ENCODE data around the gene SIRT3. TPM values are rescaled to one million over a fixed set of nuclear protein-coding genes. Genes with fewer than 3 reads are reported as not detected.

SIRT3 gene
- total and polyA plus RNA-seq, 2 of the 4 experiments (the other 2 are of a cell fraction), result 5.4 to 18.6 TPM

DNA sequence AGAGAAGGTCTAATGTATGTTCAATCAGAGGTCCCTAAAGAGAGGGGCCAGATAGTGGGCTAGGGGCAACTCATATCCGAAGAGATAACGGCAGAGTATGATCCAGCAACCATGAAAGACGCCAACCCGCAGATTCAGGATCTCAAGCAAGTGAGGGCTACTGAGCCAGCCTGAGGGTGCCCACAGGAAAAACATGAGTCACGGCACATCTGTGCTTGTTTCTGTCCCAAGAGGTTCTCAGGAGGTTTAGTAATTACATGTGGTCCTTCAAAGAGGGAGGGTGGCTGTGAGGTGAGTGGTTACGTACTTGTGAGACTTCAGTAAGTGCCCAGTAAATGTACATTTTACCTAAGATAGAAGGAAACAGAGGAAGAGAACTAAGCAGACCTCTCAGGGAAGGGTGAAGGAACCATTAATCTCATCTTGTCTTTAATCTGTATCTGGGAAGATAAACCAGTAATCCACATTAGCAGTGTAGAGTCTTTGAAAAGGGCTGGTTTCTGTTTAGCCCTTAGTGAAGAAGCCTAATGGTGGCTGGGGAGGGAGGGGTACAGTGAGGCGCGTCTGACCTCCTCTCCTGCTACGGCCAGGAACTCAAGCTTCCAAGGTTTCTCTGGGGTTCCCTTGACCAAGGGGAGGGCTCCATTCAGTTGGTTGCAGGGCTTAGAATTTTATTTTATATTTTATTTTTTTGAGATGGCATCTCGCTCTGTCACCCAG is 10.2 kb downstream of the SIRT3 start:
- intact Hi-C loops (cut with micrococcal nuclease) (no loop called here), dilution Hi-C loops (cut with HindIII; ENCODE audit: low sequenced_read_pairs, unreplicated experiment) (no loop called here), in situ Hi-C loops (cut with MboI; ENCODE audit: low sequenced_read_pairs) (loop anchor here (10.0 kb wide), 1 partner anchor 59 kb away; the partner anchor contains the start of gene PGGHG)
- H3K9ac ChIP-seq (ENCODE audit: low read depth, low read length), result no peak overlapping the region
- no peak overlapping the region for H3K14ac ChIP-seq (replicated peaks; ENCODE audit: low read depth, low read length)
- H3K79me1 ChIP-seq (ENCODE audit: low read depth in 1 of 2, low read length in 2 of 2), result peaks cover 8 to 29% of the 10 kb centered on the region in 2 experiments; a peak in 3 of 4 replicates
- H3K27me3 ChIP-seq (ENCODE audit: control insufficient read depth, insufficient read depth, low read length), result no peaks in the 10 kb centered on the region
- ChIA-PET POLR2A (ENCODE audit: unreplicated experiment) (no interaction called here), CTCF (no interaction called here)
- no peak overlapping the region for H3K4ac ChIP-seq (ENCODE audit: low read depth, low read length)
- no peak overlapping the region for H2BK120ac ChIP-seq (ENCODE audit: low read depth, low read length)
- H3K9me3 ChIP-seq (ENCODE audit: control insufficient read depth, insufficient read depth, low read length), result no peaks in the 10 kb centered on the region
- H2AK5ac ChIP-seq (ENCODE audit: low read depth, low read length), result no peak overlapping the region
- H3K4me1 ChIP-seq (ENCODE audit: control insufficient read depth, insufficient read depth, low read length), result peaks cover 3% of the 10 kb centered on the region; the same call in 1 of the 2 replicates
- H4K91ac ChIP-seq (ENCODE audit: insufficient read depth, low read depth, low read length), result no peak overlapping the region
- no peak overlapping the region for H2AK9ac ChIP-seq (replicated peaks; ENCODE audit: low read depth, low read length, poor library complexity)
- TF ChIP-seq MAFK (IDR thresholded peaks at IDR 0.05; ENCODE audit: low read depth, low read length) (no peak), NFE2L2 (IDR thresholded peaks at IDR 0.05; ENCODE audit: low read depth, low read length) (no peak), RFX5 (IDR thresholded peaks at IDR 0.05; ENCODE audit: low read depth, low read length) (no peak), MAZ (IDR thresholded peaks at IDR 0.05; ENCODE audit: borderline replicate concordance, low read depth, low read length) (no peak), MXI1 (IDR thresholded peaks at IDR 0.05; ENCODE audit: borderline replicate concordance, low read depth, low read length) (no peak), FOS (IDR thresholded peaks at IDR 0.05; ENCODE audit: low read depth, low read length) (no peak), RAD21 (IDR thresholded peaks at IDR 0.05; ENCODE audit: low read length) (no peak), POLR2A (IDR thresholded peaks at IDR 0.05; ENCODE audit: low read depth, low read length) (no peak)
- TF ChIP-seq, protein P1, sequence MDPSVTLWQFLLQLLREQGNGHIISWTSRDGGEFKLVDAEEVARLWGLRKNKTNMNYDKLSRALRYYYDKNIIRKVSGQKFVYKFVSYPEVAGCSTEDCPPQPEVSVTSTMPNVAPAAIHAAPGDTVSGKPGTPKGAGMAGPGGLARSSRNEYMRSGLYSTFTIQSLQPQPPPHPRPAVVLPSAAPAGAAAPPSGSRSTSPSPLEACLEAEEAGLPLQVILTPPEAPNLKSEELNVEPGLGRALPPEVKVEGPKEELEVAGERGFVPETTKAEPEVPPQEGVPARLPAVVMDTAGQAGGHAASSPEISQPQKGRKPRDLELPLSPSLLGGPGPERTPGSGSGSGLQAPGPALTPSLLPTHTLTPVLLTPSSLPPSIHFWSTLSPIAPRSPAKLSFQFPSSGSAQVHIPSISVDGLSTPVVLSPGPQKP (IDR thresholded peaks at IDR 0.05; ENCODE audit: borderline replicate concordance, low read depth, low read length), result no peak
- TF ChIP-seq, protein P2, sequence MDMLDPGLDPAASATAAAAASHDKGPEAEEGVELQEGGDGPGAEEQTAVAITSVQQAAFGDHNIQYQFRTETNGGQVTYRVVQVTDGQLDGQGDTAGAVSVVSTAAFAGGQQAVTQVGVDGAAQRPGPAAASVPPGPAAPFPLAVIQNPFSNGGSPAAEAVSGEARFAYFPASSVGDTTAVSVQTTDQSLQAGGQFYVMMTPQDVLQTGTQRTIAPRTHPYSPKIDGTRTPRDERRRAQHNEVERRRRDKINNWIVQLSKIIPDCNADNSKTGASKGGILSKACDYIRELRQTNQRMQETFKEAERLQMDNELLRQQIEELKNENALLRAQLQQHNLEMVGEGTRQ (IDR thresholded peaks at IDR 0.05; ENCODE audit: low read depth, low read length), result no peak
- TF ChIP-seq, protein P3, sequence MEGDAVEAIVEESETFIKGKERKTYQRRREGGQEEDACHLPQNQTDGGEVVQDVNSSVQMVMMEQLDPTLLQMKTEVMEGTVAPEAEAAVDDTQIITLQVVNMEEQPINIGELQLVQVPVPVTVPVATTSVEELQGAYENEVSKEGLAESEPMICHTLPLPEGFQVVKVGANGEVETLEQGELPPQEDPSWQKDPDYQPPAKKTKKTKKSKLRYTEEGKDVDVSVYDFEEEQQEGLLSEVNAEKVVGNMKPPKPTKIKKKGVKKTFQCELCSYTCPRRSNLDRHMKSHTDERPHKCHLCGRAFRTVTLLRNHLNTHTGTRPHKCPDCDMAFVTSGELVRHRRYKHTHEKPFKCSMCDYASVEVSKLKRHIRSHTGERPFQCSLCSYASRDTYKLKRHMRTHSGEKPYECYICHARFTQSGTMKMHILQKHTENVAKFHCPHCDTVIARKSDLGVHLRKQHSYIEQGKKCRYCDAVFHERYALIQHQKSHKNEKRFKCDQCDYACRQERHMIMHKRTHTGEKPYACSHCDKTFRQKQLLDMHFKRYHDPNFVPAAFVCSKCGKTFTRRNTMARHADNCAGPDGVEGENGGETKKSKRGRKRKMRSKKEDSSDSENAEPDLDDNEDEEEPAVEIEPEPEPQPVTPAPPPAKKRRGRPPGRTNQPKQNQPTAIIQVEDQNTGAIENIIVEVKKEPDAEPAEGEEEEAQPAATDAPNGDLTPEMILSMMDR (conservative IDR thresholded peaks at IDR 0.05; ENCODE audit: low read depth, low read length), result no peak
- no peak overlapping the region for H4K5ac ChIP-seq (ENCODE audit: low read depth, low read length)
- no peak overlapping the region for H3K18ac ChIP-seq (ENCODE audit: low read depth, low read length)
- ATAC-seq (ENCODE audit: low read depth) (no peak), DNase-seq (peak; percentile 50)
- WGBS, 2 experiments (ENCODE audit: extremely low coverage in 2 of 2, insufficient read length in 1 of 2), result 100% methylated on average over 2 of the region's 10 CpGs; no CpG with 5 or more reads in 1 of the 2 experiments
- no peak overlapping the region for H3K4me3 ChIP-seq (ENCODE audit: insufficient read depth, low read depth, low read length)
- H4K8ac ChIP-seq (ENCODE audit: low read depth in 2 of 2, low read length in 2 of 2), result no peak overlapping the region
- peaks cover 3% of the 10 kb centered on the region; the same call in 1 of the 2 replicates for H4K20me1 ChIP-seq (ENCODE audit: insufficient read depth, low read length)
- H2BK15ac ChIP-seq (ENCODE audit: low read depth, low read length), result no peak overlapping the region
- peaks cover 9% of the 10 kb centered on the region for H3K36me3 ChIP-seq (ENCODE audit: control insufficient read depth, insufficient read depth, low read length)
- no peak overlapping the region; the same call in 1 of the 2 replicates for H3K23ac ChIP-seq (ENCODE audit: low read depth, low read length)
- no peak overlapping the region for H3K4me2 ChIP-seq (ENCODE audit: low read depth, low read length)
- H2AFZ ChIP-seq (replicated peaks; ENCODE audit: low read length, poor library complexity), result no peak overlapping the region
- no peak overlapping the region for H3K56ac ChIP-seq (ENCODE audit: extremely low read depth, insufficient read depth, low read length)
- H3K27ac ChIP-seq (ENCODE audit: insufficient read depth, low read length), result no peak overlapping the region
- H3K9me1 ChIP-seq (ENCODE audit: insufficient read depth, low read length), result no peaks in the 10 kb centered on the region
- H2BK5ac ChIP-seq (ENCODE audit: low read depth, low read length, poor library complexity, severe bottlenecking), result no peak overlapping the region
- H2BK20ac ChIP-seq (ENCODE audit: low read depth, low read length), result no peak overlapping the region
- no TSS peak for BruUV-seq (replicated peaks)

All from IMR-90 (cell line).